ENCODE measurements around the gene ERMARD.

The ERMARD gene

GRCh38 chr6:169782966-169783365 is 31.5 kb downstream of the ERMARD start:
- no peak for DNase-seq (ENCODE audit: low read depth)
- no peak overlapping the region for H3K4me3 ChIP-seq (replicated peaks; ENCODE audit: low read depth, low read length)
- TF ChIP-seq CTCF (IDR thresholded peaks at IDR 0.05; ENCODE audit: low read length, missing control alignments), result no peak

GRCh38 chr6:169783401-169783800 is 32.0 kb downstream of the ERMARD start:
- no peak overlapping the region for H3K4me3 ChIP-seq (replicated peaks; ENCODE audit: low read depth, low read length)
- TF ChIP-seq CTCF (IDR thresholded peaks at IDR 0.05; ENCODE audit: low read length, missing control alignments), result no peak
- no peak for DNase-seq (ENCODE audit: low read depth)

GRCh38 chr6:169783971-169784820 is 32.8 kb downstream of the ERMARD start:
- no peak for DNase-seq (ENCODE audit: low read depth)
- no peak for TF ChIP-seq CTCF (IDR thresholded peaks at IDR 0.05; ENCODE audit: low read length, missing control alignments)
- no peak overlapping the region for H3K4me3 ChIP-seq (replicated peaks; ENCODE audit: low read depth, low read length)

GRCh38 chr6:169784821-169785340 is 33.5 kb downstream of the ERMARD start:
- no peak for DNase-seq (ENCODE audit: low read depth)
- no peak for TF ChIP-seq CTCF (IDR thresholded peaks at IDR 0.05; ENCODE audit: low read length, missing control alignments)
- no peak overlapping the region for H3K4me3 ChIP-seq (replicated peaks; ENCODE audit: low read depth, low read length)

- H3K4me3 ChIP-seq (replicated peaks; ENCODE audit: low read depth, low read length), result no peak overlapping the region
- no peak for DNase-seq (ENCODE audit: low read depth)
- TF ChIP-seq CTCF (IDR thresholded peaks at IDR 0.05; ENCODE audit: low read length, missing control alignments), result no peak
These were observed 34.1 kb downstream of the ERMARD start for GRCh38 chr6:169785566-169785965.

- no peak for DNase-seq (ENCODE audit: low read depth)
- H3K4me3 ChIP-seq (replicated peaks; ENCODE audit: low read depth, low read length), result no peak overlapping the region
- TF ChIP-seq CTCF (IDR thresholded peaks at IDR 0.05; ENCODE audit: low read length, missing control alignments), result no peak
These were observed 34.9 kb downstream of the ERMARD start for GRCh38 chr6:169786349-169786748.

GRCh38 chr6:169787797-169788196 is 36.4 kb downstream of the ERMARD start:
- H3K4me3 ChIP-seq (replicated peaks; ENCODE audit: low read depth, low read length), result no peak overlapping the region
- no peak for DNase-seq (ENCODE audit: low read depth)
- TF ChIP-seq CTCF (IDR thresholded peaks at IDR 0.05; ENCODE audit: low read length, missing control alignments), result no peak
